Keratinocyte (primary cell): ENCODE data around the gene UCK2. TPM values are rescaled to one million over a fixed set of nuclear protein-coding genes. Genes with fewer than 3 reads are reported as not detected.

Source experiments
- DNase-seq: peaks from one replicate; pipeline ENCODE4 v3.0.0-alpha.2; 2011; ENCODE audit warnings: low read depth, missing footprints, low spot score
- FAIRE-seq: peaks from 2 replicates; lab custom pipeline; 2011; peaks lifted over from hg19 to GRCh38; lab: Jason Lieb, UNC
- H2AFZ ChIP-seq: 2 replicates; pipeline ENCODE4 v1.6.0; 2012; ENCODE audit warnings: low read length, control low read depth, inconsistent platforms; ENCODE audit not compliant: control insufficient read depth
- H3K27ac ChIP-seq: 2 replicates; pipeline ENCODE4 v1.5.1; 2011; ENCODE audit warnings: low read length; ENCODE audit not compliant: control insufficient read depth, insufficient read depth
- H3K27me3 ChIP-seq: 3 replicates; pipeline ENCODE4 v1.6.0; 2011; ENCODE audit warnings: low read length; ENCODE audit not compliant: control insufficient read depth, insufficient read depth; ENCODE audit errors: extremely low read depth
- H3K36me3 ChIP-seq, 2 experiments: 2 replicates in 1 of 2; 3 replicates in 1 of 2; pipeline ENCODE4 v1.5.1; 2011; ENCODE audit warnings: low read length in 2 of 2, mild to moderate bottlenecking in 1 of 2; ENCODE audit not compliant: control insufficient read depth in 2 of 2, insufficient read depth in 2 of 2; ENCODE audit errors: extremely low read depth in 1 of 2
- H3K4me1 ChIP-seq: 3 replicates; pipeline ENCODE4 v1.5.1; 2011; ENCODE audit warnings: low read length; ENCODE audit not compliant: control insufficient read depth, insufficient read depth; ENCODE audit errors: extremely low read depth
- H3K4me2 ChIP-seq: 3 replicates; pipeline ENCODE4 v1.6.0; 2011; ENCODE audit warnings: low read depth, low read length; ENCODE audit not compliant: control insufficient read depth, insufficient read depth; ENCODE audit errors: extremely low read depth
- H3K4me3 ChIP-seq, 3 experiments: fragments of 200-600 bp in 1 of 3; sonication (generic) in 1 of 3; 2 replicates in 2 of 3; 3 replicates in 1 of 3; pipeline ENCODE4 v1.5.1; 2011 to 2016; ENCODE audit warnings: low read length in 3 of 3, mild to moderate bottlenecking in 3 of 3, control low read depth in 2 of 3, inconsistent platforms in 1 of 3, low read depth in 1 of 3, mixed read lengths in 1 of 3, mixed run types in 1 of 3, moderate library complexity in 1 of 3; ENCODE audit not compliant: control insufficient read depth in 2 of 3, insufficient read depth in 2 of 3; ENCODE audit errors: extremely low read depth in 1 of 3
- H3K79me2 ChIP-seq: 2 replicates; pipeline ENCODE4 v1.6.0; 2012; ENCODE audit warnings: low read length; ENCODE audit not compliant: control insufficient read depth, insufficient read depth
- H3K9ac ChIP-seq: 3 replicates; pipeline ENCODE4 v1.6.0; 2011; ENCODE audit warnings: low read length; ENCODE audit not compliant: control insufficient read depth, insufficient read depth; ENCODE audit errors: extremely low read depth
- H3K9me1 ChIP-seq: 3 replicates; pipeline ENCODE4 v1.6.0; 2011; ENCODE audit warnings: low read length; ENCODE audit not compliant: control insufficient read depth, insufficient read depth; ENCODE audit errors: extremely low read depth
- H3K9me3 ChIP-seq: 2 replicates; pipeline ENCODE4 v1.5.1; 2012; ENCODE audit warnings: low read depth, low read length; ENCODE audit not compliant: control insufficient read depth
- H4K20me1 ChIP-seq: 3 replicates; pipeline ENCODE4 v1.6.0; 2011; ENCODE audit warnings: low read length; ENCODE audit not compliant: control insufficient read depth, insufficient read depth; ENCODE audit errors: extremely low read depth
- CTCF ChIP-seq, 3 experiments: IDR thresholded peaks in 1 of 3; conservative IDR thresholded peaks in 1 of 3; optimal IDR thresholded peaks in 1 of 3; 2 replicates in 2 of 3; 3 replicates in 1 of 3; pipeline versions ENCODE3 to v1.5.1; 2011; ENCODE audit warnings: low read length in 3 of 3, mild to moderate bottlenecking in 3 of 3, moderate library complexity in 2 of 3, control low read depth in 1 of 3, inconsistent platforms in 1 of 3; ENCODE audit not compliant: insufficient read depth in 2 of 3; ENCODE audit errors: extremely low read depth in 1 of 3
- EZH2 ChIP-seq: IDR thresholded peaks from one replicate; pipeline ENCODE4 v1.6.1; 2012; ENCODE audit warnings: inconsistent platforms, mild to moderate bottlenecking, low read length, moderate library complexity
- dilution Hi-C: fragments of 300-500 bp; cut with MboI; formaldehyde crosslinking; loops from one replicate; pipeline ENCODE4 v1.7.0; 2020; ENCODE audit warnings: low sequenced_read_pairs; ENCODE audit not compliant: extremely low pct_ligation_motif_present
- polyA plus RNA-seq, 5 experiments: library from polyadenylated mRNA; depleted of rRNA in 3 of 5; stranded (reverse) in 3 of 5; stranded (forward) in 1 of 5; unstranded in 1 of 5; fragments of >200 nt; gene quantifications; 1 replicate in 1 of 5; 2 replicates in 3 of 5; 3 replicates in 1 of 5; pipeline versions ENCODE4 v1.2.1 to v1.2.3, GENCODE V29; 2011 to 2012; ENCODE audit warnings: missing spikeins in 2 of 5, low read depth in 1 of 5, low replicate concordance in 1 of 5

Gene UCK2
- polyA plus RNA-seq, 1 donor (not counting 4 experiments of a cell fraction or from before 2014, with no cell fraction given), result 71.9 TPM

GRCh38 chr1:165886983-165887382, 59.6 kb downstream of the UCK2 start:
- no peak overlapping the region for H2AFZ ChIP-seq
- TF ChIP-seq EZH2 (no peak), CTCF (optimal IDR thresholded peaks at IDR 0.05 in 1 of 3, IDR thresholded peaks at IDR 0.05 in 1 of 3, conservative IDR thresholded peaks at IDR 0.05 in 1 of 3; ENCODE audit: extremely low read depth in 1 of 3, insufficient read depth in 2 of 3, low read length in 3 of 3) (no peak)
- H3K4me3 ChIP-seq, result no peak overlapping the region
- peaks cover 30% of the 10 kb centered on the region for H3K4me1 ChIP-seq
- H3K27ac ChIP-seq, result no peak overlapping the region
- no peak overlapping the region for H3K9ac ChIP-seq
- no peaks in the 10 kb centered on the region for H3K9me1 ChIP-seq
- peaks cover 86% of the 10 kb centered on the region for H3K79me2 ChIP-seq
- H3K4me2 ChIP-seq, result no peak overlapping the region
- FAIRE-seq, result no peak
- DNase-seq, result no peak
- H4K20me1 ChIP-seq, result no peaks in the 10 kb centered on the region
- no peaks in the 10 kb centered on the region for H3K27me3 ChIP-seq
- peaks cover 11 to 14% of the 10 kb centered on the region in 2 experiments for H3K36me3 ChIP-seq
- H3K9me3 ChIP-seq, result no peaks in the 10 kb centered on the region
- dilution Hi-C loops, result no loop called here

- H3K36me3 ChIP-seq, result peaks cover 18 to 21% of the 10 kb centered on the region in 2 experiments
- FAIRE-seq (no peak), DNase-seq (no peak)
- peak overlapping the region; percentile 66 for H3K4me2 ChIP-seq
- dilution Hi-C loops, result no loop called here
- peak overlapping the region; percentile 27 for H3K27ac ChIP-seq
- H3K4me3 ChIP-seq, result peak overlapping the region in 1 of 3 experiments; percentile 16
- peaks cover 77% of the 10 kb centered on the region for H3K79me2 ChIP-seq
- H3K4me1 ChIP-seq, result peaks cover 23% of the 10 kb centered on the region
- H3K27me3 ChIP-seq, result no peaks in the 10 kb centered on the region
- H3K9ac ChIP-seq, result no peak overlapping the region
- TF ChIP-seq CTCF (optimal IDR thresholded peaks at IDR 0.05 in 1 of 3, IDR thresholded peaks at IDR 0.05 in 1 of 3, conservative IDR thresholded peaks at IDR 0.05 in 1 of 3; ENCODE audit: extremely low read depth in 1 of 3, insufficient read depth in 2 of 3, low read length in 3 of 3) (no peak), EZH2 (no peak)
- H2AFZ ChIP-seq, result no peak overlapping the region
- H3K9me1 ChIP-seq, result no peaks in the 10 kb centered on the region
- no peaks in the 10 kb centered on the region for H4K20me1 ChIP-seq
- H3K9me3 ChIP-seq, result no peaks in the 10 kb centered on the region
These were observed 60.6 kb downstream of the UCK2 start for GRCh38 chr1:165887877-165888551.
